Inflammatory macrophage treated with lipopolysaccharide for 1 hour (primary cell): ENCODE data around the gene TAF11L6.
"Not testable (repeated sequence)": the region's sequence is repeated elsewhere in the genome, so short reads cannot be mapped to it uniquely, and the experiment has no call there.

Experiments used
- DNase-seq, 2 donors: peaks; one replicate each; pipeline ENCODE4 v3.0.0-alpha.2; 2020 to 2022

TAF11L6 gene

DNA sequence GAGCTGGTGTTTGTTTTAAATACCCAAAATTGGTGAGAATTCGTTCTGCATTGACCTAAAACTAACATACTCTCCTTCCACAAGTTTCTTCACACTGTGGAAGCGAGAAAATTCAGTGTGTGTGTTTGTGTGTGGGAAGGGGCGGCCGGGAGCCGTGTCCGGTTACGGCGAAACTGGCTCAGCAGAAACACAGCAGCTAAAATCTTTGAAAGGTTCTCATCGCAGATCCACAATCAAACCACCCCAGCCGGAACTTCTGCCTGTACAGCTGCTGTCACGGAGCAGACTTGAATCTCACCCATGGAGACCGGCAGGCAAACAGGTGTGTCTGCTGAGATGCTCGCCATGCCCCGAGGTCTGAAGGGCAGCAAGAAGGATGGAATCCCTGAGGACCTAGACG lies at the start of gene TAF11L6:
TSS of gene TAF11L6 (plus strand) at position 301 of the 400 bp plus-strand sequence.
- not testable (repeated sequence) for DNase-seq

- no peak for DNase-seq
These were observed 47.1 kb upstream of the TAF11L6 start for GRCh38 chr5:17481378-17481777.

- no peak for DNase-seq
These were observed 45.7 kb upstream of the TAF11L6 start for GRCh38 chr5:17482790-17483189.

DNA sequence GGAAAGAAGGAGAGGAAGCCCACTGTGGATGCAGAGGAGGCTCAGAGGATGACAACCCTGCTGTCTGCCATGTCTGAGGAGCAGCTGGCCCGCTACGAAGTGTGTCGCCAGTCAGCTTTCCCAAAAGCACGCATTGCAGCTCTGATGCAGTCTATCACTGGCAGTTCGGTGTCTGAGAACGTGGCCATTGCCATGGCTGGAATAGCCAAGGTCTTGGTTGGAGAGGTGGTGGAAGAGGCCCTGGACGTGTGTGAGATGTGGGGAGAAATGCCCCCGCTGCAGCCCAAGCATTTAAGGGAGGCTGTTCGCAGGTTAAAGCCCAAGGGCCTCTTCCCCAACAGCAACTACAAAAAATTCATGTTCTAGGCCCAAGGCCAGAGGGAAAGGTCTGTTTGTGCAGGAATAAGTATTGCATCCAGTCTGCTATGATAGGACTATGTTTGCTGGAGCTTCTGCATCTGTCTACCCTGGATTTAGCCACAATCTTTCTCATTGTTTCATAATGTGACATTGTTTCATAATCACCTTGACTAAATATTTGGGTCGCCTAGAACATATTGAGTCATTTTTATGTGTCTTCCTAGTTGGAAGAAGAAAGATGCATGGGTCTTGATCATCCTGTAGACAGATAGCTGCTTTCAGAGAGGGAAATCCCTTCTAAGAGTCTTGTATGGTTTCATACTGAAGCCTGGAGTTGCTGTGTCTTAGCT lies 41.9 kb upstream of the TAF11L6 start:
- DNase-seq = peak in 1 of 2 donors; percentile 7

- no peak for DNase-seq
These were observed 41.3 kb upstream of the TAF11L6 start for GRCh38 chr5:17487174-17487512.

- DNase-seq = not testable (repeated sequence)
These were observed 37.2 kb upstream of the TAF11L6 start for GRCh38 chr5:17491257-17491656.

GRCh38 chr5:17492770-17493169 lies 35.7 kb upstream of the TAF11L6 start:
- DNase-seq = no peak

DNA sequence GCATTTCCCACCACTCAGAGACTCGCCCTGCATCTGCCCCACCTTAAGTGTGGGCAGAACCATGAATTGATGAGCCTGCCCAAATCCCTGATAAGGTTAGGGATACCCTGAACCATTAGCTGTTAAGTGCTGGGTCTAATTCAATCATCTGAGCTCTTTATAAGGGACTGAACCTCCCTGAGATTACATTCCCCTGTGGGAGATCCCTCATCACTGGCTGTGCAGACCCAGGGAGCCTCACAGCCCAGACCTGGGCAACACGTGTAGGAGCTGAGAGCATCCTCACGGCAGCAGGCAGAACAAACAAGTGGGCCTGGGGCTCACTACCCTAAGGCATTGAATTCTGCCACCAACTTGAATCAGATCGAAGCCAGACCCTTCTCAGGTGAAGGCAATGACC lies 31.0 kb upstream of the TAF11L6 start:
- DNase-seq = no peak

GRCh38 chr5:17497931-17498330 lies 30.5 kb upstream of the TAF11L6 start, which contains the start of gene TAF11L2:
Gene TAF11L2 (plus strand): TSS chr5:17498231.
- not testable (repeated sequence) for DNase-seq

DNA sequence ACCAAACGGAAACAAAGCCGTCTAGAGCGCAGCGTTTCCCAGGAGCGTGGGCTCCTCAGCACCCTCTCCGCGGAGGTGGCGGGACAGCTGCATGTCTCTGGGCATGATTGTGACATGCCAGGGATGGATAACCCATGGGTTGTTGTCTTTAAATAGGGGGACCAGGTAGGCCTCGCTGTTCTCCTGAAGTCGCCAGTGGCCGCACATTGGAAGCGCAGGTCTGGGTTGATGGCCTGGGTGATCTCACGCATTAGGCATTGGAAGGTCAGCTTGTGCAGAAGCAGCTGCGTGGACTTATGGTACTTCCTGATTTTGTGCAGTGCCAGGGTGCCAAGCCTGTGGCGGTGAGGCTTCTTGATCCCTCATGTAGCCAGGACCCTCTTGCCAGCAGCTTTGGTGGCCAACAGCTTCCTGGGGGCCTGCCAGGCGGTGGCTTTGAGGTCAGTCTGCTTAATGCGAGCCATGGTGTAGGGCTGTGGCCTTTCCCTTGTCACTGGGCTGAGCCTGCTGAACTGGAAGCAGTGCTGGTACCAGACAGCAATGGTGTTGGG lies 16.6 kb upstream of the TAF11L6 start:
- no peak for DNase-seq

- not testable (repeated sequence) for DNase-seq
These were observed 10.9 kb upstream of the TAF11L6 start for GRCh38 chr5:17517526-17517925.

DNA sequence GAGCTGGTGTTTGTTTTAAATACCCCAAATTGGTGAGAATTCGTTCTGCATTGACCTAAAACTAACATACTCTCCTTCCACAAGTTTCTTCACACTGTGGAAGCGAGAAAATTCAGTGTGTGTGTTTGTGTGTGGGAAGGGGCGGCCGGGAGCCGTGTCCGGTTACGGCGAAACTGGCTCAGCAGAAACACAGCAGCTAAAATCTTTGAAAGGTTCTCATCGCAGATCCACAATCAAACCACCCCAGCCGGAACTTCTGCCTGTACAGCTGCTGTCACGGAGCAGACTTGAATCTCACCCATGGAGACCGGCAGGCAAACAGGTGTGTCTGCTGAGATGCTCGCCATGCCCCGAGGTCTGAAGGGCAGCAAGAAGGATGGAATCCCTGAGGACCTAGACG lies 10.4 kb upstream of the TAF11L6 start, which contains the start of gene TAF11L3:
TSS of gene TAF11L3 (plus strand) at position 301 of the 400 bp plus-strand sequence.
- DNase-seq = not testable (repeated sequence)

DNA sequence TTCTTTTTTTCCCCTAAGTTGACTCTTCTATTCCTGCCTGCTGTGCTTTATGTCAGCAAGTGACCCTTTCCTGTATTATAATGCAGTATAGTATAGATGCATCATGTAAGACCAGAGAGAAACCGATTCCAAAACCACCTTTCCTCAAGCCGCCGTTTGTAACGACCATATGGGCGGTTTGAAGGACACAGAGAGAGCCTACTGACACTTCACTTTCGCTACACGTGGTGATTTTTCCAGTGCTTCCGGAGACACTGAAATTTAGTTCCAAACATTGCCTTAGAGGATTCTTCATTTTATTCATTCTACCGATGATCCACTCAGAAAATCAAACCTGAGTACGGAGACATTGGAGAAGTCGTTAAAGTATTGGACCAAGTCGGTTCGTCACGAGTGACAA lies 9.0 kb upstream of the TAF11L6 start:
- DNase-seq = not testable (repeated sequence)

DNA sequence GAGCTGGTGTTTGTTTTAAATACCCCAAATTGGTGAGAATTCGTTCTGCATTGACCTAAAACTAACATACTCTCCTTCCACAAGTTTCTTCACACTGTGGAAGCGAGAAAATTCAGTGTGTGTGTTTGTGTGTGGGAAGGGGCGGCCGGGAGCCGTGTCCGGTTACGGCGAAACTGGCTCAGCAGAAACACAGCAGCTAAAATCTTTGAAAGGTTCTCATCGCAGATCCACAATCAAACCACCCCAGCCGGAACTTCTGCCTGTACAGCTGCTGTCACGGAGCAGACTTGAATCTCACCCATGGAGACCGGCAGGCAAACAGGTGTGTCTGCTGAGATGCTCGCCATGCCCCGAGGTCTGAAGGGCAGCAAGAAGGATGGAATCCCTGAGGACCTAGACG lies 7.0 kb upstream of the TAF11L6 start, which contains the start of gene TAF11L4:
TSS of gene TAF11L4 (plus strand) at position 301 of the 400 bp plus-strand sequence.
- DNase-seq = not testable (repeated sequence)

DNA sequence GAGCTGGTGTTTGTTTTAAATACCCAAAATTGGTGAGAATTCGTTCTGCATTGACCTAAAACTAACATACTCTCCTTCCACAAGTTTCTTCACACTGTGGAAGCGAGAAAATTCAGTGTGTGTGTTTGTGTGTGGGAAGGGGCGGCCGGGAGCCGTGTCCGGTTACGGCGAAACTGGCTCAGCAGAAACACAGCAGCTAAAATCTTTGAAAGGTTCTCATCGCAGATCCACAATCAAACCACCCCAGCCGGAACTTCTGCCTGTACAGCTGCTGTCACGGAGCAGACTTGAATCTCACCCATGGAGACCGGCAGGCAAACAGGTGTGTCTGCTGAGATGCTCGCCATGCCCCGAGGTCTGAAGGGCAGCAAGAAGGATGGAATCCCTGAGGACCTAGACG lies 3.5 kb upstream of the TAF11L6 start, which contains the start of gene TAF11L5:
TSS of gene TAF11L5 (plus strand) at position 301 of the 400 bp plus-strand sequence.
- not testable (repeated sequence) for DNase-seq

GRCh38 chr5:17526504-17526903 lies 2.0 kb upstream of the TAF11L6 start:
- not testable (repeated sequence) for DNase-seq
